NCI-H1048 (cell line): Measurements from ENCODE around the gene CDKAL1.
"Not testable (repeated sequence)": the region's sequence is repeated elsewhere in the genome, so short reads cannot be mapped to it uniquely, and the experiment has no call there.

Experiments used
- DNase-seq: peaks from one replicate; lab custom pipeline; 2025; lab: John Stamatoyannopoulos, UW

The CDKAL1 gene

GRCh38 chr6:20554326-20554725, 20.1 kb downstream of the CDKAL1 start:
- DNase-seq = no peak

GRCh38 chr6:20554817-20555216, 20.6 kb downstream of the CDKAL1 start:
- DNase-seq = no peak

- DNase-seq = no peak
Measured at GRCh38 chr6:20559924-20560551, 25.8 kb downstream of the CDKAL1 start.

DNA sequence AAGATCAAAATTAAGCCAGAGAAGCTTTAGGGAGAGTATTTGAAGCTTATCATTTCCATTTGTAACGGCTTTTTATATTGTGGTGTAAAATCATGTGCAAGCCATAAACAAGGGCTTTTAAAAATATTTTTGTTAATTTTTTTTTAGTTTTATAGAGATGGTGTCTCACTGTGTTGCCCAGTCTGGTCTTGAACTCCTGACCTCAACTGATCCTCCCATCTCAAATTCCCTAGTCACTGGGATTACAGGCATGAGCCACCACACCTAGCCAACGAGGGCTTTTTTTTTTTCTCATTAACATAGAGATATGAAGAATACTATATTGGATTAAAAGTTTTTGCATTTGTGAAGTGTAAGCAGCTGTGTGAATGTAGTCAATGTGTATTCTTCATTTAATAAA, 29.1 kb downstream of the CDKAL1 start:
- DNase-seq = no peak

- DNase-seq = no peak
Measured at GRCh38 chr6:20564269-20564668, 30.0 kb downstream of the CDKAL1 start.

DNA sequence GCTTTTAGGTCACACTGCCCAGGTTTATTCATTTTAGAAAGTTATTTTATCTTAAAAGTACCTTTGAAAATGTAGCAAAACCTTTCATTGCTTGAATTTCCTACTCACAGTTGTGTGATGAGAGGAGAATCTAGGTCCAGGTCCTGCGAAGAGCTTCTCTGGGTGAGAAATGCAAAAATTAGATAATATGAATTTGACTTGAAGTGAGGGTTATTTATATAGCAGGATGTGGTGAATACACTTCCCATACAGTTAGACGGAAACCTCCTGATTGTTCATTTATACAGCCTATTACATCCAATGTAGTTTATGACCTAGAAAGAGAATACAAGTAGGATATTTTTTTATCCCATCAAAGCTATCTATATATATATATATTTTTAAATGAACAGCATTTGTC, 30.5 kb downstream of the CDKAL1 start:
- no peak for DNase-seq

GRCh38 chr6:20565342-20565741, 31.1 kb downstream of the CDKAL1 start:
- DNase-seq = no peak

DNA sequence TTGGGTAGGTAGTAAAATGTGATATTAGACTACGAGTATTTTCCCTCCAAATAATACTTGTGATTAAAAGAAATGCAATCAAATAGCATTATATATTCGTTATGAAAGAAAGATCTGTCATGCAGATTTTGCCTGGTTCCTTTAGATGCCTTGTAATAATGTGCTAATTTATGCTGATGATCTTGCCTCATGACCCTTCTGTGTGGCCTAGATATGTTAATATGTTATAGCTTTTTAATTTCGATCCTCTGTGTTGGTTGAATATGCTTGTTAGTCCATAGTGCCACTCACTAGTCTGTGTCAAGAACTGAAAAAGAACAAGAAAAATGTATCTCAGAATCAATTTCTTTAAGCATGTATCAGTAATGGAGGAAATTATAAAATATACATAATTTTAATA, 31.9 kb downstream of the CDKAL1 start:
- DNase-seq = no peak

- DNase-seq = no peak
Measured at GRCh38 chr6:20569000-20569610, 34.8 kb downstream of the CDKAL1 start.

- DNase-seq = no peak
Measured at GRCh38 chr6:20571261-20571660, 37.0 kb downstream of the CDKAL1 start.

DNA sequence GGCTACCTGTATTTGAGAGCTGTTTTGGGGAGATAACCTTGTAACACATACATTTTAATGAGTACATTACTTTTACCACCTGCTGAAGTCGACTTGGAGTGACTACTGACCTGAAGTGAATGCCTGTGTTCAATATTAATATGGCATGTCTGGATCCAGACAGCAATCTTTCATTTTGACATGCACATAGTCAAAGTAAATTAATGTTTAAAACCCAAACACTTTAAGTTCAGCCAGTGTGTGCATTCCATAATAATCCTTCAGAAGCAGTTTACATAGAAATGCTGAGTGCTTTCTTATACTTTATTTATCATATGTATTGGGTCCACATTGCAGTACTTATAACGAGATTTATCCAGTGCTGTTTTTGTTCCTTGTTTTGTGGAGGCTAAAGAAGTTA, 38.0 kb downstream of the CDKAL1 start:
- DNase-seq = no peak

DNA sequence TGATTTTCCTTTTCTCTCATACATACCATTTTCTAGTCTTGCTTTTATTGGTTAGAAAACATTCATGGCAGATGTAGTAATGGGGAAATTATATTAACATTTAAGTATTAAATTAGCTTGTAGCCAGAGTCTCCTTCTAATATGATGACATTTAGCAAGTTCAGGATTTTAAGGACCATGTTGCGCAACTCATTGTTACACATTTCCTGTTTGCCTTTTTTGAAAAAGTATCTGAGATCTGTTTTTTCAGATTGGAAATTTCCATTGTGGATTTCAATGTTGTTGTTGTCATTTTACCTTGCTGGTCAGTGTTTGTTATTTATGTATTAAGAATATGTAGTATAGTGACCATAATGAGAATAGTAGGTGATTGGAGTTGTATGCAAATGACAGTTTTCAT, 38.7 kb downstream of the CDKAL1 start:
- DNase-seq = no peak

DNA sequence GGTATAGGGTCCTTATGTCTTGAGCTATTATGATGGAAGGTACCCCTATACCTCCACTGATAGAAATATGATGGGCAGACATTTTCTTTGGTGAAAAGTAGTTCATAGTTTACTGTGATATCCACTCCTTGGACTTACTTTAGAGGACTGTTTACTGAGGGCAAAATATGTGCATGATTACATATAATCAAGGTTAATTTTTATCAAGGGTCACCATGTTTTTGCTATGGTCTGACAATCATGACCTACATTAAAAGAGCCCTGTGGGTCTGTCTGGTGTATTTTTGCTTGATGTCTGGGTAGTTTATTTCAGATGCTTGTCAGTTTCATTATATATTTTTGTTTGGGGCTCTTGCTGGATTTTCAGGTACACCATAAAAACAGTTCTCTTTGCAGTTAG, 40.1 kb downstream of the CDKAL1 start:
- DNase-seq = no peak

DNA sequence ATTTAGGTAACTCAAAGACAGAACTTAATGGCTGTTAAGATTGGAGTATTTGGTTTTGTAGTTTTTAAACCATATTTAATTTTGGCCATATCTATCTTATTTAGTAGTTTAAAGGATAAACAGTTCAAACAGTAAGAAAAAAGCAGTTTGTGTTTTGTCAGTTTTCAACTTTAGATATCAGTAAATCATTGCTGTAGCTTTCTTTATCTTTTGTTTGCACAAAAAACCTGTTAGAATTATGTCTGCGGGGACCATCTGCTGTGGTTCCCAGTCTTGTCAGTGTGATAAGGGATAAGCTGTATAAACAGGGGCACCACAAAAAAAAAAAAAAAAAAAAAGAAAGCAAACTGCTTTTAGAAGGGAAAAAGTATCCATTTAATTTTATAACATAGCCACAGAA, 40.9 kb downstream of the CDKAL1 start:
- DNase-seq = no peak

GRCh38 chr6:20575704-20576451, 41.6 kb downstream of the CDKAL1 start:
- no peak for DNase-seq

- no peak for DNase-seq
Measured at GRCh38 chr6:20577173-20577688, 43.0 kb downstream of the CDKAL1 start.

DNA sequence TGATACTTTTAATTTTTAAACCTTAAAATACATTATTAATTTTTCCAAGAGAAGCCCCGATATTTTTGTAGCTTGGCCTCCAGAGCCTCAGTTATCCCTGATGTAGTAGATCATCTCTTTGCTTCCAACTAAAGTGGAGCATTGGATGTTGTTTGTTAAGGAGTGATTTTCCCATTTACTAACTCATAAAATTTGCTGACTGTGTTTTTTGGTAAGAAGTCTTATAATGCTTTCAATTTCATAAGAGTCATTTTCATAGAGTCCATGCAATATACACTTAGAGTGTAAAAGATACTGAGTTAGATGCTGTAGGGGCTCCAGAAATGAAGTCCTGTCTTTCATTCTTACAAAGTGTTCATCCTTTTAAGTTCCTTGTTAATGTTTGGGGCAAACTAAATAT, 46.8 kb downstream of the CDKAL1 start:
- no peak for DNase-seq

DNA sequence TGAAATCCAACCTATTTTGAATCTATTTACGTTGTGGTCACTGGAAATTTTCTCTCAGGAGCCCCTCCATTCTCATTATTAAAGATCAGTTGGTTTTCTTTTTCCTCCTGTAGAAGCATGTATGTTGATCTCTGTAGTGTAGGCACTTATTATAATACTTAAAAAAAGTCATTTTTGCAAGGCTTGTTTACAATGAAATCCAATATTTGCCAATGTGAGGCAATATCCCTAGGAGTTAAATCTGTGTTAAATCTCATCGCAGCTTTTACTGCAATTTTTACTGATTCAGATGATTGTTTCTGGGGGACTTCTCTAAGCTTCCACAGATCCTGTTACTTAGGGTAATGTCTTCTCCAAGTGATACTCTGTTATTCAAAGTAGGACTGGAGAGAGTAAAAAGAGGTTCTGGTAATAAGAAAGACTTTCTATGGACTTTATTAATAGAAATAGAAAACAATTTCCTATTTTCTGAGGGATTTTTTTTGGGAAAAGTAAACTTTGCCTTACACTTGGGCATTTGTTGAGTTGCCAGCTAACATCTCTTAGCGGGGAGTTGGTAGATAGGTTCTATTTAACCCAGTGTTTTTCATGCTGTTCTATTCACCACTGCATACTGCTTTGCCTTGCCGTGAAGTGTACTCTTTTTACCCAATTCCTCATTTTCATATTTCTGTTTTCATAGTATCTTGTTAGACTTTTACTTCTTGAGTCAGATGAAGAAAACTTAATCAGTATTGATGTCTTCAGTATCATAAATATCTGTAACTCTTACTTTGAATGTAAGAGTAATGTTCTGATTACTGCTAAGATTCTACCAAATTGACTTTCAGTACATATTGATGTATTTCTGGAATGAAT, 48.6 kb downstream of the CDKAL1 start:
- no peak for DNase-seq

- DNase-seq = peak; percentile 70
Measured at GRCh38 chr6:20583444-20583800, 49.2 kb downstream of the CDKAL1 start.

DNA sequence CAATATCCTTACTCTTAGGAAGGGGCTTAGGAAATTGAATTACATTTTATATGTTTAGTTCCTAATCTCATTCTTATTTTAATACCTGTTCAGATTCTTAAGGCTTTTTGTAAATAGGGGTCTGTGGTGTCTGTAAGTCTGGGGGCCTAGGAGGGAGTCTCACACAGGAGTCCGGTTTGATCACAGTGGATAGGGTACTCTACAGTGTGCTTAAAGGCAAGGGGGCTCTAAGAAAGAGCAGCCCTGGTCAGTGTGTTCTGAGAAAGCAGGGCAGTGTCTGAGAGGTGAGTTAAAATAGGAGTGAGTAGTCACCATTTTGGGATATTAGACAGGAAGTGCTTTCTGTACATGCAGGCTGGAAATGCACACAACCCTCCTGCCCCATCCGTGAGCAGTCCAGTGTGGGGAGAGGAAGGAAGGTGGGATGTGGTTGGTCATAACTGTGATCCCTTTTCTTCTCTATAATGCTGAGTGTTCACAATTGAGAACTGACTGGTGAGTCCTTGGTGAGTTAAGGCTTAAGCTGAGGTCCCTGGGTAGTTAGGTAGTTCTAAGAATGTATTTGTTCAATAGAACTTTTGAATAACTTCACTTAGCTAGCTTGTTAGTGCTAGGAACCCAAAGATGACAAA, 50.0 kb downstream of the CDKAL1 start:
- DNase-seq = no peak

GRCh38 chr6:20589266-20589665, 55.0 kb downstream of the CDKAL1 start:
- DNase-seq = no peak

- not testable (repeated sequence) for DNase-seq
Measured at GRCh38 chr6:20590476-20590875, 56.2 kb downstream of the CDKAL1 start.
